Measurements from ENCODE around the gene POU1F1.
"Not testable (repeated sequence)": the region's sequence is repeated elsewhere in the genome, so short reads cannot be mapped to it uniquely, and the experiment has no call there.

The POU1F1 gene

GRCh38 chr3:87250009-87250408, 26.4 kb downstream of the POU1F1 start:
- ChIA-PET POLR2A (no interaction called here), CTCF (no interaction called here)
- Histone ChIP-seq H3K27ac (ENCODE audit: extremely low read depth, low read depth, low read length) (no peak overlapping the region), H3K4me1 (ENCODE audit: control insufficient read depth, insufficient read depth, low read length) (no peaks in the 10 kb centered on the region), H3K4me3 (ENCODE audit: low read depth, low read length) (no peak overlapping the region), H3K9me3 (ENCODE audit: control insufficient read depth, insufficient read depth, low read depth, low read length) (no peaks in the 10 kb centered on the region), H3K36me3 (ENCODE audit: control insufficient read depth in 2 of 2, insufficient read depth in 1 of 2, low read length in 2 of 2) (peaks cover 4 to 63% of the 10 kb centered on the region in 2 experiments)
- TF ChIP-seq ZNF311 (tag by site-specific recombination; IDR thresholded peaks at IDR 0.05; ENCODE audit: borderline replicate concordance) (no peak), SCRT2 (tag by site-specific recombination; IDR thresholded peaks at IDR 0.05) (no peak), ZNF777 (tag by site-specific recombination; IDR thresholded peaks at IDR 0.05; ENCODE audit: borderline replicate concordance) (no peak), ZNF670 (tag by site-specific recombination; IDR thresholded peaks at IDR 0.05; ENCODE audit: low read depth) (no peak), ZNF274 (IDR thresholded peaks at IDR 0.05; ENCODE audit: low read length) (no peak), ZNF274 (tag by site-specific recombination; IDR thresholded peaks at IDR 0.05; ENCODE audit: borderline replicate concordance) (no peak), KLF8 (tag by site-specific recombination; IDR thresholded peaks at IDR 0.05) (no peak), ZBTB7A (tag by site-specific recombination; IDR thresholded peaks at IDR 0.05; ENCODE audit: low read depth) (no peak), OSR2 (tag by site-specific recombination; IDR thresholded peaks at IDR 0.05) (no peak), MZF1 (tag by site-specific recombination; IDR thresholded peaks at IDR 0.05; ENCODE audit: borderline replicate concordance) (no peak), ZNF843 (tag by site-specific recombination; IDR thresholded peaks at IDR 0.05) (no peak), ZNF513 (tag by site-specific recombination; IDR thresholded peaks at IDR 0.05) (no peak)

- CTCF ChIA-PET, result interaction anchor here (1.4 kb wide), 1 partner anchor 11 kb away, joined by 5 read pairs; no protein-coding TSS in a partner anchor
- Histone ChIP-seq H3K27ac (ENCODE audit: extremely low read depth, low read depth, low read length) (no peak overlapping the region), H3K36me3 (ENCODE audit: control insufficient read depth in 2 of 2, insufficient read depth in 1 of 2, low read length in 2 of 2) (peaks cover 4 to 54% of the 10 kb centered on the region in 2 experiments), H3K4me3 (ENCODE audit: low read depth, low read length) (no peak overlapping the region), H3K4me1 (ENCODE audit: control insufficient read depth, insufficient read depth, low read length) (no peaks in the 10 kb centered on the region), H3K9me3 (ENCODE audit: control insufficient read depth, insufficient read depth, low read depth, low read length) (no peaks in the 10 kb centered on the region)
- POLR2A ChIA-PET, result no interaction called here
- TF ChIP-seq ZNF202 (tag by site-specific recombination; IDR thresholded peaks at IDR 0.05; ENCODE audit: borderline replicate concordance) (no peak), ZNF140 (tag by site-specific recombination; IDR thresholded peaks at IDR 0.05) (no peak), ZNF324 (tag by site-specific recombination; IDR thresholded peaks at IDR 0.05) (no peak), ZNF549 (tag by site-specific recombination; IDR thresholded peaks at IDR 0.05) (no peak), ZNF792 (tag by site-specific recombination; IDR thresholded peaks at IDR 0.05) (no peak), ZNF654 (tag by site-specific recombination; IDR thresholded peaks at IDR 0.05; ENCODE audit: low read depth) (no peak), ZNF394 (tag by site-specific recombination; IDR thresholded peaks at IDR 0.05; ENCODE audit: borderline replicate concordance) (no peak), ZNF221 (tag by site-specific recombination; IDR thresholded peaks at IDR 0.05; ENCODE audit: borderline replicate concordance) (no peak)
These were observed 27.6 kb downstream of the POU1F1 start for GRCh38 chr3:87248831-87249230.

- H3K27ac ChIP-seq (ENCODE audit: extremely low read depth, low read depth, low read length); H3K4me3 ChIP-seq (ENCODE audit: low read depth, low read length); POLR2A ChIA-PET; H3K4me1 ChIP-seq (ENCODE audit: control insufficient read depth, insufficient read depth, low read length); H3K9me3 ChIP-seq (ENCODE audit: control insufficient read depth, insufficient read depth, low read depth, low read length): not testable (repeated sequence)
- CTCF ChIA-PET, result interaction anchor here (1.4 kb wide), 1 partner anchor 11 kb away, joined by 5 read pairs; no protein-coding TSS in a partner anchor
- H3K36me3 ChIP-seq (ENCODE audit: control insufficient read depth in 2 of 2, insufficient read depth in 1 of 2, low read length in 2 of 2), result peaks cover 4 to 48% of the 10 kb centered on the region in 2 experiments
These were observed 28.2 kb downstream of the POU1F1 start for GRCh38 chr3:87248231-87248630.

All from HEK293 (cell line).